Measurements from ENCODE around the gene CCDC71. TPM values are rescaled to one million over a fixed set of nuclear protein-coding genes. Genes with fewer than 3 reads are reported as not detected.

Gene CCDC71
- total and polyA plus RNA-seq, 10 donors, result 9.9 to 45.4 (median 22.4) TPM

GRCh38 chr3:49175530-49175929, 9.4 kb upstream of the CCDC71 start:
- 70 to 85% (median 81%) methylated on average over 8 of the region's 8 CpGs for WGBS, 5 donors
- Histone ChIP-seq H3K27me3 (replicated peaks in 1 of 7) (no peaks in the 10 kb centered on the region), H3K27ac (no peak overlapping the region), H3K4me3 (no peak overlapping the region), H3K9me3 (no peaks in the 10 kb centered on the region), H3K4me1 (peaks cover 2 to 50% (median 38%) of the 10 kb centered on the region in 6 donors), H3K36me3 (peaks cover 0 to 27% (median 0%) of the 10 kb centered on the region in 6 donors)
- no peak for DNase-seq
- intact Hi-C loops (cut with DNase I; ENCODE audit: low total_unique reads), result no loop called here
- TF ChIP-seq POLR2AphosphoS5 (IDR thresholded peaks at IDR 0.05), result no peak
- TF ChIP-seq POLR2A (IDR thresholded peaks at IDR 0.05), result no peak
- no peak for TF ChIP-seq CTCF (IDR thresholded peaks at IDR 0.05 in 8 of 11, conservative IDR thresholded peaks at IDR 0.05 in 3 of 11)

GRCh38 chr3:49174397-49174985, 8.4 kb upstream of the CCDC71 start:
- H3K36me3 ChIP-seq, result peaks cover 0 to 27% (median 0%) of the 10 kb centered on the region in 6 donors
- DNase-seq, result no peak
- TF ChIP-seq POLR2AphosphoS5 (IDR thresholded peaks at IDR 0.05) (no peak), POLR2A (IDR thresholded peaks at IDR 0.05) (no peak), CTCF (IDR thresholded peaks at IDR 0.05 in 8 of 11, conservative IDR thresholded peaks at IDR 0.05 in 3 of 11) (no peak)
- no peaks in the 10 kb centered on the region for H3K9me3 ChIP-seq
- WGBS, 5 donors, result 93 to 96% (median 94%) methylated on average over 8 to 9 of the region's 9 CpGs
- no peak overlapping the region for H3K4me3 ChIP-seq
- peaks cover 4 to 56% (median 40%) of the 10 kb centered on the region in 6 donors for H3K4me1 ChIP-seq
- H3K27ac ChIP-seq, result peak overlapping the region in 4 of 8 donors; percentile 74 to 87 (median 84)
- H3K27me3 ChIP-seq (replicated peaks in 1 of 7), result no peaks in the 10 kb centered on the region
- intact Hi-C loops (cut with DNase I; ENCODE audit: low total_unique reads), result loop anchor here (5.0 kb wide), 1 partner anchor 103 kb away; the partner anchor contains the start of gene C3orf62

DNA sequence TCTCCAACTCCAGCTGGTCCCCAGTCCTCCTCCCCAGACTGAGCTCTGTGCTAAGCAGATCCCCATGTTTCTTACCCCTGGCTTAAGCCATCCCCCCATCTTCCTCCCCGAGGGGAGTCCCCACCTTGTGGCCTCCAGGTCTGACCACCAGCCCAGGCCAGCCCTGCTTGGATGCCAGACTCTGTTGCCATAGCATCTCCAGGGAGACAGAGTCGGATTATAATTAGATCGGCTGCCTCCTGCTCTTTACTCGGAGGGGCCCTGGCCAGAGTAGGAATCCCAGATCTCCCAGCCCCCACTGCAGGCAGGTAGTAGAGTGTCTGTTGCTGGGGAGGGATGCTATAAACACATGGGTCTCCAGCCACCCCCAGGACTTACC, 7.7 kb upstream of the CCDC71 start:
- WGBS, 5 donors, result 57 to 78% (median 72%) methylated on average over 3 to 4 of the region's 4 CpGs
- Histone ChIP-seq H3K4me3 (peak overlapping the region in 1 of 8 donors; percentile 88), H3K36me3 (peaks cover 0 to 27% (median 0%) of the 10 kb centered on the region in 6 donors), H3K9me3 (no peaks in the 10 kb centered on the region), H3K27me3 (replicated peaks in 1 of 7) (no peaks in the 10 kb centered on the region), H3K27ac (peak overlapping the region in 5 of 8 donors; percentile 74 to 87 (median 82)), H3K4me1 (peaks cover 4 to 56% (median 40%) of the 10 kb centered on the region in 6 donors)
- intact Hi-C loops (cut with DNase I; ENCODE audit: low total_unique reads), result loop anchor here (5.0 kb wide), 1 partner anchor 104 kb away; the partner anchor contains the start of gene C3orf62
- DNase-seq, result no peak
- TF ChIP-seq POLR2A (IDR thresholded peaks at IDR 0.05), result no peak
- no peak for TF ChIP-seq POLR2AphosphoS5 (IDR thresholded peaks at IDR 0.05)
- TF ChIP-seq CTCF (IDR thresholded peaks at IDR 0.05 in 8 of 11, conservative IDR thresholded peaks at IDR 0.05 in 3 of 11), result no peak

DNA sequence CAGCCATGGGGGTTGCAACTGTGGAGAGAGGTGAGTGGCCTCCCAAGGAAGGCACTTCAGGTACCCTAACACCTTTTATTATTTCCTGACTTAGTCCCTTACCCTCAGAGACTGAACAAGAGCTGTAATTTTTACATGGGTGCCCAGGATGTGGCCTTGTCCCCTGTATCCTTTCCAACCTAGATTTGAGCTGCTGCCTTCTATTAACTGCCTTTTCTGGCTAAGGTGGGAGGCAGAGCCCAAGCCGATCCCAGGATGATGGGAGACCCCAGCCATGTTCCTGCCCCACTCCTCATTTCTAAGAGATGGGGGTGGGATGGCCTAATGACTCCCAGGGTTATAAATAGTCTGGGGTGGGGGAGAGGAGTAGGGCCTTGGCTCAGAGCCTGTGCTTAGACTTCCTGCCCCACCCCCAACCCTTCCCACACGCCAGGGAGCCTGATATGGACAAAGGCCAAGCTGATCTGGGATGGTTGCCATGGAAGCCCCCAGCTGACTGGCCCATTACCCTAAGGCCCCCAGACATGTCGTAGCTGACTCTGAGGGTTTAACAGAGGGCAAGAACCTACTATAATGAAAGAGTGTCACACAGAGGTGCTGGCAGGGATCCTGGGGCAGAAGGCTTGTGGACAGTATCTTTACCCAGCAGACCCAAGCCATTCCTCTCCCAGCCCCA, 7.1 kb upstream of the CCDC71 start:
- H3K27ac ChIP-seq, result peak overlapping the region in 7 of 8 donors; percentile 74 to 87 (median 79)
- H3K4me3 ChIP-seq, result peak overlapping the region in 6 of 8 donors; percentile 48 to 88 (median 58)
- 35 to 62% (median 46%) methylated on average over 3 of the region's 3 CpGs for whole genome bisulfite sequencing, 5 donors
- peaks cover 0 to 27% (median 0%) of the 10 kb centered on the region in 6 donors for H3K36me3 ChIP-seq
- no peaks in the 10 kb centered on the region for H3K27me3 ChIP-seq (replicated peaks in 1 of 7)
- TF ChIP-seq POLR2AphosphoS5 (IDR thresholded peaks at IDR 0.05) (peak in 2 of 3 donors; percentile 55 to 59), CTCF (IDR thresholded peaks at IDR 0.05 in 8 of 11, conservative IDR thresholded peaks at IDR 0.05 in 3 of 11) (no peak)
- no peak for DNase-seq
- H3K9me3 ChIP-seq, result no peaks in the 10 kb centered on the region
- peaks cover 4 to 56% (median 40%) of the 10 kb centered on the region in 6 donors for H3K4me1 ChIP-seq
- intact Hi-C loops (cut with DNase I; ENCODE audit: low total_unique reads), result loop anchor here (5.0 kb wide), 1 partner anchor 104 kb away; the partner anchor contains the start of gene C3orf62
